ENCODE measurements around the gene PEPD. TPM values are rescaled to one million over a fixed set of nuclear protein-coding genes. Genes with fewer than 3 reads are reported as not detected.
"Not testable (repeated sequence)": the region's sequence is repeated elsewhere in the genome, so short reads cannot be mapped to it uniquely, and the experiment has no call there.

The PEPD gene
- total RNA-seq, result 70.5 and 78.8 TPM in 2 replicates

- peak; percentile 91 for DNase-seq
These were observed at the start of gene PEPD for GRCh38 chr19:33521480-33522370. Gene PEPD (minus strand): TSS chr19:33521791. CDS start chr19:33521760, 31 bp downstream.

- DNase-seq, result no peak
These were observed 48.2 kb upstream of the PEPD start for GRCh38 chr19:33569821-33570220.

- no peak for DNase-seq
These were observed 47.1 kb upstream of the PEPD start for GRCh38 chr19:33568706-33569105.

GRCh38 chr19:33564836-33565338 is 43.3 kb upstream of the PEPD start:
- DNase-seq, result no peak

- DNase-seq, result no peak
These were observed 41.0 kb upstream of the PEPD start for GRCh38 chr19:33562636-33563035.

- not testable (repeated sequence) for DNase-seq
These were observed 40.1 kb upstream of the PEPD start for GRCh38 chr19:33561666-33562065.

DNA sequence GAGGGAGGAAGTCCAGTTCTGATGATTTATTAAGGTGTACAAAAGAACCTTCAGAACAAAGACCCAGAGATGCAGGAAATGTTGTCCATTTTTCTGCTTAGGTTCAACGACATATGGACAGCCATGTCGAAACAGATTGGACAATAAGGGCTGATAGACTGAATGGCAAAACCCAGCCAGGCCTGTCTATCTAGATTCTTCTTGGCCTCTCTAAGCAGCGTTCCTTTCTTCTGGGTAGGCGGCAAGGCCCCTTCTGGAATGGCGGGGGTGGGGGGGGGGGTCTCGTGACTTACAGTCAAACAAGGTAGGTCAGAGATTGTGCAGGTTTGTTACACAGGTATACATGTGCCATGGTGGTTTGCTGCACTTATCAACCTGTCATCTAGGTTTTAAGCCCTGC is 39.7 kb upstream of the PEPD start:
- DNase-seq, result no peak

DNA sequence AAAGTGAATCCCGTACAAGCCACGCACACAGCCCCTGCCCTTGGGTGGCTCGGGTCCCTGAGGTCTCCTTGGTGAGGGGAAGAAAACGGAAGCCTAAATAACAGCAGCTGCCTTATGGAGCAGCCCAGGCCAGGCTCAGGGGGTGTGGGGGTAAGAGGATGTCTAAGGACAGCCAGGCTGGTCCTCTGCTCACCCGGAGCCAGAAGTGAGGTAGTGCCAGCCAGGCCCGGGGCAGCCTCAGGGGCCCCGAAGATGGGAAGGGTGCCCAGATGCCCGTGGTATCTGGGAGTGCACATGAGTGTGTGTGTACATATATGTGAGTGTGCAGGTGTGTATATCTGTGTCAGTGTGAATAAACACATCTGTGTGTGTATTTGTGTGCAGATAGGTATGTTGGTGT is 38.4 kb upstream of the PEPD start:
- no peak for DNase-seq

DNA sequence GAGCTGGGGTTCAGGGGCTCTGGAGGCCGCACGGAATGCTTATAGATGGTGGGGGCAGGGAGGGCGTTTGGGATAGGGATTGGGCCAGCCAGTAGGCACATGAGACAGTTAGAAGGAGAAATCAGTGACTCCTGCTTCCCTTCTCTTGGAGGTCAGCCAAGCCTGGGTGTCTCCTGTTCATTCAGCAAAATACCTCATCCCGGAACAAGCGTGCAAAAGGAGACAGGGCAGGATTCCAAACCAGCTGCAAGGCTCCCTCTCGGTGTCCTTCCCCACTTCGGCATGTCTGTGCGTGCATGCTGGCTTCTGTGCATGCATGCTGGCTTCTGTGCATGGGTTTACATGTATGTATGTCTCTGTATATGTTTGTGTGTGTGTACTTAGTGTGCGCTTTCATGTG is 37.3 kb upstream of the PEPD start:
- no peak for DNase-seq

DNA sequence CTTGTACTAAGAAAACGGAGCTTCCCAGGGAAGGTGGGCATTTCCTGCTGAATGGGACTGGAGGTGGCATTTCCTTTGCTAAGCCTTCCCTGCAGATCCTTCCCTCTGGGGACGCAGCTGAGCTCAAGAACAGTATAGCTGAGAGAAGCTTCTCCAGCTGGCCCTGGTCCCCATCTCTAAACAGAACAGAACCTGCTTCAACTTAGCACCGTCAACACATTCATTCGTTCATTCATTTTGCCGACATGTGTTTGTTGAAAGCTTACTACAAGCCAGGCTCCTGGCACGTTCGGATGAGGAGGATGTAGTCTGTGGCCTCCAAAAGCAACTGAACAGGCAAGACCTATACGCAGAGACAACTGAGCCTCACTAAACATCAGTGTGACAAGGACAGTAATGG is 36.6 kb upstream of the PEPD start:
- DNase-seq, result no peak

- no peak for DNase-seq
These were observed 36.1 kb upstream of the PEPD start for GRCh38 chr19:33557720-33558119.

DNA sequence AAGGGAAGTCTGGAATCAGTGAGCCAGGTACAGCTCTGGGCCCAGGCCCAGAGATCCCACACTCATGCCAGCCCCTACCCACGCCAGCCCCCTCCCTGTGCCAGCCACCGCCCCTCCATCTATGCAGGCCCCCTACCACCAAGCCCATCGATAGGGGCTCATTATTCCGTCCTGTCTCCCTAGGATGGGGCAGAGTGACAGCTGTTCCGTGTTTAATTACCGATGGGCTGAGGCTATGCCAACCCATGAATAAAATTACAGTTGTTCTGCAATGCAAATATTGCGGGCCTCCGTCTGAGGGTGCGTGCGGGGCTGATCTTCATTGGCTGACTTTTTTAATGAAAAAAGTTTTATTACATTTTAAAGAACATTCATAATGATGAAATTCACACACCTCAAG is 35.6 kb upstream of the PEPD start:
- no peak for DNase-seq

DNA sequence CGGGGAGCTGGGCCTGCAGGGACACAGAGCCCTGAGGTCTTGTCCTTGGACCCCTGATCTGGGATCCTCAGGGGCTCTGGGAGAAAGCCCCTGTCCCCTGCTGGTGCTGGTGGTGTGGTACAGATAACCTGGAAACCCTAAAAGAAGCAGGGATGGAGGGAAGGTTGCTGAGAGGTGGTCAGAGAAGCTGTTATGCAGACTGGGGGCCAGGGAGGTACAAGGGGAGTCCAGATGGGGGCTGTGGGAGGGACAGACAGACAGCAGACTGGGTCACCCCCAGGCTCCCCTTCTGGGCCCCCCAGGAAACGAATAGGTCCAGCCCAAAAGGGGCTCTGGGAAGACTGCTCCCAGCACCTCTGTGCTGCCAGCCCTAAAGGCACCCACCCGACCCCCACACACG is 34.7 kb upstream of the PEPD start:
- DNase-seq, result no peak

GRCh38 chr19:33555726-33556125 is 34.1 kb upstream of the PEPD start:
- DNase-seq, result not testable (repeated sequence)

- no peak for DNase-seq
These were observed 33.2 kb upstream of the PEPD start for GRCh38 chr19:33554821-33555220.

- no peak for DNase-seq
These were observed 32.8 kb upstream of the PEPD start for GRCh38 chr19:33554391-33554790.

DNA sequence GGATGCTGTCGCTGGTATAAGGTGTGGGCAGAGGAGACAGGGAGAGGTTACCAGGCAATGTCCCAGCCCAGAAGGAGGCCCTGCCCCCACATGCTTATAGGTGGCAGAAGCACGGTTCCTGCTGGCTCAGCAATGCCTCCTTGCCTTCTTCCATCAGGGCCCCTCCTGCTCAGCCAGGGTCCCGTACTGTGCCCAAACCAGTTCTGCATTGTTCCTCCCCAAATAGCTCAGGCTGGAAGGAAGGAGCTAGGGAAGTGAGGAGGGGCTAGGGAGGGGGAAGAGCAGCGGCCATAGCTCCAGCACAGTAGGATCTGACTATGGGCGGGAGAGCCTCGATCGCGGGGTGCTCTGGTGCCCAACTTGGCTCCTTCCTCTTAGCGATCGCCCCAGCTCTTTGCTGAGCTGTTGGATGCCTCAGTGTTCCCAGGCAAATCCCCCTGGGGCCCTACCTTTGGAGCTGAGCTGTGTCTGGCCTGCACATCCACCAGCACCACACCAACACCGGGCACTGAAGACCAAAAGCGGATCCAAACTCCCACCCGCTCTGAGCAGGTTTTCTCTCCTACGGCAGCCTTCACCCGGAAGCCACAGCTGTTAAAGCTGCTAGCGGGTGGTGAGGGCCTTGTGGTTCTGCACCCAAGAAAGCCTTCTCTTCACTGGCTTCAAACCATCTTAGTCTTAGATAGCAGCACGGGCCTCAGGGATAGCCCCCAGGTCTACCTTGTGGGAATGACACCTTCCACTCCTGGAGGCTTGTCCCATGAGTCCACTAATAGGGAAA is 32.1 kb upstream of the PEPD start:
- DNase-seq, result no peak

DNA sequence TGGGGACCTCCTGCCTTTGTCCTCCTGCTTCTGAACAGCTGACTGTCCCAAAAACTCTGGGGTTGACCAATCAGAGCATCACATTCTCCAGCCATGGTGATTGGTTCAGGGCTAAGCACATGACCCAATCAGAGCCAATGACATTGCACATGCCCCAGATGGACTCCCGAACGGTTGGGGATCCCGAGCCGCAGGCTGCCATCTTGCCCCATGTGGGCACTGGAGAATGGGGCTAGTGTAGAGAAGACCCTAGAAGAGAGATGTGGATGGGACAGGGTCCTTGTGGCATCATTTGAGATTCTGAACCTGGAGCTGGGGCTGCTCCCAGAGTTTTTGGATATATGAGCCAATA is 31.3 kb upstream of the PEPD start:
- DNase-seq, result no peak

DNA sequence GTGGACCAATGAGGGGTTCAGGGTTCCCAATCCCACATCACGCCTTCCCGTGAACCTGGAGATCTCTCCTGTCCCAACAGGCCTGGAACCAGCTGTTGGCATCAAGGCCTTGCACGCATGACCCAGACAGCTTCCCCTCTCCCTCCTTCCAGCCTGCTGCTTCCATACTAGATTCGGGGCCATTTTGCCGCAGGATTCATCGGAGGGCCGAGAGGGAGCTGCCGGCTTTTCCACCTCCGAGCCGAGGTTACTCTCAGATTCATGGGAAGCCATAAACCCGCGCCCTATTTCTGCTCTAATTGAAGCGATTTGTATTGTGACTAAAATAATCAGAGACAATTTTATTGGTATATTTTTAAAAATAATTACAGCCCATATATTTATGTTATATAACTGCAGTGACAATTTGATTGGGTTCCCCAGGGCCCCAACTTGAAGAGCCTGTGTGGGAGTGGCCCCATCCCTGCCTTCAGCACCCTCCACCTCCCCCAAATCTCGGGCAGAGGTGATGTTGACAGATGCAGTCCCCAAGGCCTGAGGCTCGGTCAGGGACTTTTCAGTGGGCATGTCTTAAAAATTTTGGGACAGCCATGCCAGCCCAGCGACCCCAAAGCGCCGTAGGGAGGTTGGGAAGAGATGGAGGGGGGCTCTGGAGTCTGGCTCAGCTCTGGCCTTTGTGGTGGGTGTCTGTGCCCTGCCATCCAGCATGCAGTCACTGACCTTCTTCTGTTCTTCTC is 30.8 kb upstream of the PEPD start:
- no peak for DNase-seq

DNA sequence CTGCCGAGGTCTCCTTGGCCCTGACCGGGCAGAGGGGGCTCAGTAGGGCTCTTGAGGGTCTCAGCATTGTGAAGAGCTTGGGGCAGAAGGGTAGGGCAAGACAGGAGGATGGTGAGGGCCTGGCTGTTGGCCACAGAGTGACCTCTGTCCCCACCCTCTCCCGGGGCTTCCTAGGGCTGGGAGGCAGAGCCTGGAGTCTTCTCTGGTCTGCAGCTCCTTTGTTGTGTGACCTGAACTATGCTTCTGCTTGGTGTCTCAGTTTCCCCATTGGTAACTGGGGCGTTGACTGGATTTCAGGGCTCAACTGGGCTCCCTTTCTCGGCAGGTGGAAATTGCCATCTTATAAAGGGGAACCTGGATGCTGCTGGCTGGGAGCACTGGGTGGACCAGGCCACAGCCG is 30.1 kb upstream of the PEPD start:
- DNase-seq, result no peak

- no peak for DNase-seq
These were observed 29.2 kb upstream of the PEPD start for GRCh38 chr19:33550768-33551167.

DNA sequence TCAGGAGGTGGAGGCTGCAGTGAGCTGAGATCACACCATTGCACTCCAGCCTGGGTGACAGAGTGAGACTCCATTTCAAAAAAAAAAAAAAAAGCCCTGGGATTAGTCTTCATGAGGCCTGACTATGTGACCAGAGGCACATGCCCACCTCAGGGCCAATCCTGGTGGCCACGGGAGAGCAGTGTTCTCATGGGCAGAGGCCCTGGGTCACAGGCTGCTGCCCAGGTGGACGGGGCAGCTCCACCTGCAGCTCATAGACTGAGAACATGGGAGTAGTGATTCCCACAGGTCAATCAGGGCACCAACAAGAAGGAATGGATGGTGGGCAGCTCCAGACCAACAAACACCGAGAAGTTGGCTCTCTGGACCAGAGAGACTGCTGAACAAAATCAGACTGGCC is 26.1 kb upstream of the PEPD start:
- DNase-seq, result no peak

DNA sequence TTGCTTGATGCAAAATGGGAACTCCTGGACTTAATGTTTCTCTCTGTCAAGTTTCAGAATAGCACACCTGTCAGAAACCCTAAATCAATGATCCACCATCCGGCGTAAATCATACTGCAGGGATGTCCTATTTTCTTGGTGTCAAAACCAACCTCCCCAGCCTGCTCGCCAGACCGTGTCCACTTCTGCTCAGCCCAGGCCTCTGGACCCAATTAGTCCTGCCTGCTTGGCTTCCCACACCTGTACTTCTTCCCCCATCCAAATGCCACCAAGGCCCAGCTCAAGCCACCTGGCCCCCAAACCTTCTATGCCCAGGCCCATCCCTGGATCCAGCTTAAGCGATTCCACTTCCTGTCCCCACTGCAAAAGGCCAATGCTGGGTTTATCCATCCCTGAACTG is 25.1 kb upstream of the PEPD start:
- no peak for DNase-seq

Data from dermis blood vessel endothelial cell (primary cell).